Measurements from ENCODE around the gene EREG.

- TF ChIP-seq CREB5 (CRISPR knock-in tag; IDR thresholded peaks at IDR 0.05; ENCODE audit: low read depth) (no peak), PATZ1 (CRISPR knock-in tag; IDR thresholded peaks at IDR 0.05; ENCODE audit: borderline replicate concordance) (no peak)
Measured at GRCh38 chr4:74330295-74330750, 34.6 kb upstream of the EREG start.

Data from SK-N-SH treated with all-trans-retinoic acid at 6 μM for 48 hours (cell line).